Nephron progenitor cell (in vitro differentiated cells): ENCODE data around the gene CRIP2.

Experiments
- DNase-seq: peaks from one replicate; pipeline ENCODE4 v3.0.0; 2021
- H3K27ac Mint-ChIP-seq: 2 replicates; pipeline ENCODE4 v1.8.0; 2021; ENCODE audit warnings: mild to moderate bottlenecking, moderate library complexity, mixed read lengths
- H3K27me3 Mint-ChIP-seq: 2 replicates; pipeline ENCODE4 v1.8.0; 2021; ENCODE audit warnings: mild to moderate bottlenecking, low read depth, mixed read lengths; ENCODE audit not compliant: poor library complexity
- H3K36me3 Mint-ChIP-seq: 2 replicates; pipeline ENCODE4 v1.8.0; 2021; ENCODE audit warnings: low read depth, mixed read lengths
- H3K4me1 Mint-ChIP-seq: 2 replicates; pipeline ENCODE4 v1.8.0; 2021; ENCODE audit warnings: mixed read lengths
- H3K4me3 Mint-ChIP-seq: 2 replicates; pipeline ENCODE4 v1.8.0; 2021; ENCODE audit warnings: mild to moderate bottlenecking, moderate library complexity, mixed read lengths
- H3K9me3 Mint-ChIP-seq: 2 replicates; pipeline ENCODE4 v1.8.0; 2021; ENCODE audit warnings: mild to moderate bottlenecking, moderate library complexity, mixed read lengths
- CTCF ChIP-seq: fragments of 200-600 bp; sonication (generic); IDR thresholded peaks from 2 replicates; pipeline ENCODE4 v1.5.0; 2021; ENCODE audit warnings: antibody characterized with exemption

CRIP2 gene

GRCh38 chr14:105427936-105428485, 46.6 kb upstream of the CRIP2 start:
- DNase-seq: no peak
- peaks cover 53% of the 10 kb centered on the region for H3K9me3 Mint-ChIP-seq
- H3K36me3 Mint-ChIP-seq: peaks cover 79% of the 10 kb centered on the region
- H3K4me3 Mint-ChIP-seq: no peak overlapping the region
- TF ChIP-seq CTCF: no peak
- peaks cover 3% of the 10 kb centered on the region for H3K27me3 Mint-ChIP-seq
- no peak overlapping the region for H3K27ac Mint-ChIP-seq
- peaks cover 4% of the 10 kb centered on the region for H3K4me1 Mint-ChIP-seq

- peaks cover 64% of the 10 kb centered on the region for H3K9me3 Mint-ChIP-seq
- peaks cover 93% of the 10 kb centered on the region for H3K36me3 Mint-ChIP-seq
- no peak for TF ChIP-seq CTCF
- no peaks in the 10 kb centered on the region for H3K4me1 Mint-ChIP-seq
- H3K27me3 Mint-ChIP-seq: peaks cover 3% of the 10 kb centered on the region
- DNase-seq: no peak
- H3K4me3 Mint-ChIP-seq: no peak overlapping the region
- no peak overlapping the region for H3K27ac Mint-ChIP-seq
Observed at GRCh38 chr14:105430042-105430441, 44.6 kb upstream of the CRIP2 start.

- Mint-ChIP-seq H3K27me3 (peaks cover 3% of the 10 kb centered on the region), H3K4me1 (no peaks in the 10 kb centered on the region), H3K36me3 (peaks cover 93% of the 10 kb centered on the region), H3K4me3 (no peak overlapping the region), H3K27ac (no peak overlapping the region), H3K9me3 (peaks cover 69% of the 10 kb centered on the region)
- TF ChIP-seq CTCF: no peak
- no peak for DNase-seq
Observed at GRCh38 chr14:105430565-105430964, 44.1 kb upstream of the CRIP2 start.

GRCh38 chr14:105431256-105431655, 43.4 kb upstream of the CRIP2 start:
- Mint-ChIP-seq H3K36me3 (peaks cover 95% of the 10 kb centered on the region), H3K9me3 (peaks cover 72% of the 10 kb centered on the region), H3K4me1 (no peaks in the 10 kb centered on the region), H3K27me3 (peaks cover 3% of the 10 kb centered on the region), H3K4me3 (no peak overlapping the region), H3K27ac (no peak overlapping the region)
- TF ChIP-seq CTCF: no peak
- DNase-seq: no peak

- no peak for TF ChIP-seq CTCF
- Mint-ChIP-seq H3K27me3 (peaks cover 3% of the 10 kb centered on the region), H3K36me3 (peaks cover 89% of the 10 kb centered on the region), H3K4me3 (no peak overlapping the region), H3K27ac (no peak overlapping the region), H3K9me3 (peaks cover 60% of the 10 kb centered on the region), H3K4me1 (no peaks in the 10 kb centered on the region)
- DNase-seq: no peak
Observed at GRCh38 chr14:105432657-105433056, 42.0 kb upstream of the CRIP2 start.

- H3K36me3 Mint-ChIP-seq: peaks cover 84% of the 10 kb centered on the region
- no peaks in the 10 kb centered on the region for H3K4me1 Mint-ChIP-seq
- DNase-seq: no peak
- TF ChIP-seq CTCF: no peak
- H3K4me3 Mint-ChIP-seq: no peak overlapping the region
- H3K27me3 Mint-ChIP-seq: peaks cover 3% of the 10 kb centered on the region
- no peak overlapping the region for H3K27ac Mint-ChIP-seq
- H3K9me3 Mint-ChIP-seq: peaks cover 57% of the 10 kb centered on the region
Observed at GRCh38 chr14:105433161-105433605, 41.4 kb upstream of the CRIP2 start.
